ENCODE data around the gene CATSPERD.
"Not testable (repeated sequence)": the region's sequence is repeated elsewhere in the genome, so short reads cannot be mapped to it uniquely, and the experiment has no call there.

Gene CATSPERD

DNA sequence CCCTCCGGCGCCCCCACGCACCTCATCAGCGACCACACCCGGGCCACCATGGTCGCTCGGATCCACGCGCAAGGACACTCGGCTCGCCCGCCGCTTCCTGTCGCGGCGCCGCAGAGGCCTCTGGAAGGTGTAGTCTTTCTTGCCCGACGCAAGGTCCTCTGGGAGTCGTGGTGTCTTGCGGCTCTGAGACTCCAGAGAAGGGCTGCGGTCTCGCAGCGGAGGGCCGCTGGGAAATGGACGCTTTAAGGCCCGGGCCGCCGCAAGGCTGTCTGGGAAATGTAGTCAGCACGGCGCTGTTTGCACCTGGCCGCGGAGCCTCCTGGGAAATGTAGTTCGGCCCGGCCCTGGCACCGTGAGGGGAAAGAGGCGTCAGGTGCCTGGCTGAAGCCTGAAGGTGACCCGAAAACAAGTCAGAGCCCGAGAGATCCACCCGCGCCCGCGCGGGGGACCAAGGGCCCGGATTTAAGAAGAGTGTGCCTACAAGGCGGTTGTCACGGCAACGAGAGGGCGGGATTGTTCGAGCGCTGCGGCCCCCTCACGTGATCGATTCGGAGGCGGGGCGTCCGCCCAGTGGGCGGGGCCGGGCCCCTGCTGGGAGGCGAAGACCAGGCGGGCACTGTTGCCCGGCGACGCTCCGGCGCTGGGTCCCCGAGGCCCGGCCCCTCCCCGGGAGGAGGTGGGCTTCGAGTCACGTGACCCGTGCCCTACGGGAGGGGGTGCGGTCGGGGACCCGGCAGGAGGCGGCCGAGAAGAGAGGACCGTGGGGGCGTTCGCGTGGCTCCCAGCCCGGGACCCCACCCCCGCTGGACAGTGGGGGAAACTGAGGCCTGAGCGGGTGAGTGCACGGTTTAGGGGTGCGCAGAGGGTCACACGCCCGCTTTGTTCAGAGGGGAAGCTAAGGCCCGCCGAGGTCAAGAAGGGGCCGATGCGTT is 39.7 kb upstream of the CATSPERD start, which contains the start of the genes HSD11B1L and MICOS13:
HSD11B1L (plus strand) TSS at position 591 of the 932 bp plus-strand sequence. CDS start 3,806 bp downstream, outside the sequence.
MICOS13 (minus strand) TSS at position 80 of the 932 bp plus-strand sequence; CDS start at position 50, 30 bp downstream.
- FAIRE-seq (peak; percentile 15), DNase-seq (ENCODE audit: insufficient read length, low spot score) (peak; percentile 97)
- peak; percentile 44; the same call in 1 of the 2 replicates for TF ChIP-seq POLR2A (IDR thresholded peaks at IDR 0.05; ENCODE audit: low read depth, low read length)

- TF ChIP-seq POLR2A (IDR thresholded peaks at IDR 0.05; ENCODE audit: low read depth, low read length), result no peak
- FAIRE-seq (no peak), DNase-seq (ENCODE audit: insufficient read length, low spot score) (no peak)
Measured at GRCh38 chr19:5681391-5682106, 38.9 kb upstream of the CATSPERD start.

DNA sequence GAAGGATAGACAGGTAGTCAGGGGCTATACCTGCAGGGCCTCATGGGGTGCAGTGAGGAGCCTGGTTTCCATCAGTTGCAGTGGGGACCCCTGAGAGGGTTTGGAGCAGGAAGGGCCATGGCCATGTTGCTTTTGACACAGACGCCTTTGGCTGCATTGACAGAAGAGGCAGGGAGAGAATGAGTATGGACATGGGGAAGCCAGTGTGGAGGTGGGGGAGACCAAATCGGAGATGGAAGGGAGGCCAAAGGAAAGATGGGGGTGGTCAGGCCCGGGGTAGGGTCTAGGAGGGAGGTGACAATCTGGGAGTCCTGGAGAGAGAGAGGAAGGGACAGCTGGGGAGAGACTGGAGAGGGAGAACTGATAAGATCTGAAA is 38.3 kb upstream of the CATSPERD start:
- FAIRE-seq (no peak), DNase-seq (ENCODE audit: insufficient read length, low spot score) (no peak)
- no peak for TF ChIP-seq POLR2A (IDR thresholded peaks at IDR 0.05; ENCODE audit: low read depth, low read length)

- FAIRE-seq (no peak), DNase-seq (ENCODE audit: insufficient read length, low spot score) (no peak)
- no peak for TF ChIP-seq POLR2A (IDR thresholded peaks at IDR 0.05; ENCODE audit: low read depth, low read length)
Measured at GRCh38 chr19:5683177-5683886, 37.1 kb upstream of the CATSPERD start.

DNA sequence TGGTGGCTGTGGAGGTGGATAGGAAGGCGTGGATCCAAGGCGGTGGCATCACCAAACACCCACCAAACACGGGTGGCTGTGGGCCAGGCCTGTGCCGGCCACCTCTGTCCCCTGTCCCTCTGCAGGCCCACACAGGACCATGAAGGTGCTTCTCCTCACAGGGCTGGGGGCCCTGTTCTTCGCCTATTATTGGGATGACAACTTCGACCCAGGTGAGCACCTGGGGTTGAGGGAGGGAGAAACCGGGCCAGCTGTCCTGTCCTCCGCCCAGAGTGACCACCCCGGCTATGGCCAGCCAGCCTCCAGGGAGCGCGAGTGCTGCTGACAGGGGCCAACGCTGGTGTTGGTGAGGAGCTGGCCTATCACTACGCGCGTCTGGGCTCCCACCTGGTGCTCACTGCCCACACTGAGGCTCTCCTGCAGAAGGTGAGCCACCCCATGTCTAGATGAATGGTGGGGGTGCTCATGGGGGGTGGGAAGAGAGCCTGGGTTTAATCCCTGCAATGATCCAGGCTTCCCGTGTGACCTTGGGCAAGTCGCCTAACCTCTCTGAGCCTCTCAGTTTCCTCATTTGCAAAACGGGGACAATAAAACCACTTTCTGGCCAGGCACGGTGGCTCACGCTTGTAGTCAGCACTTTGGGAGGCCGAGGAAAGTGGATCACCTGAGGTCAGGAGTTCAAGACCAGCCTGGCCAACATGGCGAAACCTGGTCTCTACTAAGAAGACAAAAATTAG is 35.6 kb upstream of the CATSPERD start:
- no peak for DNase-seq (ENCODE audit: insufficient read length, low spot score)
- FAIRE-seq, result no peak
- TF ChIP-seq POLR2A (IDR thresholded peaks at IDR 0.05; ENCODE audit: low read depth, low read length), result no peak

DNA sequence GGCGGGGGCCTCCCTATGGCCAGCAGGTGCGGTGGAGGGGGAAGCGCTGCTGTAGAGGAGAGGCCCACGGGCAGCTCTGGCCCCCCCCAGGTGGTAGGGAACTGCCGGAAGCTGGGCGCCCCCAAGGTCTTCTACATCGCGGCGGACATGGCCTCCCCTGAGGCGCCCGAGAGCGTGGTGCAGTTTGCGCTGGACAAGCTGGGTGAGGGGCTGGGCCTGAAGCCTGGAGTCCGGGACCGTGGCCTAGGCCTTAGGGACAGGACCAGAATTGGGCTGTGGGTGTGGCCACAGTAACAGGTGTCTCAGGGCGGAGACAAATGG is 34.2 kb upstream of the CATSPERD start:
- TF ChIP-seq POLR2A (IDR thresholded peaks at IDR 0.05; ENCODE audit: low read depth, low read length), result no peak
- no peak for DNase-seq (ENCODE audit: insufficient read length, low spot score)
- FAIRE-seq, result no peak

DNA sequence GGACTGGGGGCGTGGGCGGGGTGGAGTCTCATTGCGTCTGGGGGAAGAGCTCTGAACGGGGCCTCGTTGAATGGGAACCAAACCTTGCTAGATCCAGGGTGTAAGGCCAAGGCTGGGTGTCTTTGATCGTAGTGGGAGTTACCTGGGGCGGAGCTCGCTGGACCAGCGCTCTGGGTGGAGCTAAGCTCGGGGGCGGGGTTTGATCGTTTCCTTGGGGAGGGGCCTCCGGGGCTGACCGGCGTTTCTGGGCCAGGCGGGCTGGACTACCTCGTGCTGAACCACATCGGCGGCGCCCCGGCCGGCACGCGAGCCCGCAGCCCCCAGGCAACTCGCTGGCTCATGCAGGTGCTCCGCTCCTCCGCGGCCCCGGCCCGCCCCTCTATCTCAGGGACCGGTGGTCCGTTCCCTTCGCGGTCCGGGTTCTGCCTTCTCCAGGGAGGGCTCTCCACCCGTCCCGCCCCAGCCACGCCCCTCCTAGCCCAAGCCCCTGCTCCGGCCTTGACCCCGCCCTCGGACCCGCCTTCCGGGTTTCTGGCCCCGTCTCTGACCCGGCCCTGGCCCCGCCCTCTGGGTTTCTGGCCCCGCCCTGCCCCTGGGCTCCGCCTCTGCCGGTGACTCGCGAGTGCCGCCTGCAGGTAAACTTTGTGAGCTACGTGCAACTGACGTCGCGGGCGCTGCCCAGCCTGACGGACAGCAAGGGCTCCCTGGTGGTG is 33.6 kb upstream of the CATSPERD start:
- no peak for FAIRE-seq
- DNase-seq (ENCODE audit: insufficient read length, low spot score), result peak; percentile 95
- no peak for TF ChIP-seq POLR2A (IDR thresholded peaks at IDR 0.05; ENCODE audit: low read depth, low read length)

GRCh38 chr19:5687360-5688198 is 32.9 kb upstream of the CATSPERD start:
- FAIRE-seq, result no peak
- no peak for DNase-seq (ENCODE audit: insufficient read length, low spot score)
- no peak for TF ChIP-seq POLR2A (IDR thresholded peaks at IDR 0.05; ENCODE audit: low read depth, low read length)

DNA sequence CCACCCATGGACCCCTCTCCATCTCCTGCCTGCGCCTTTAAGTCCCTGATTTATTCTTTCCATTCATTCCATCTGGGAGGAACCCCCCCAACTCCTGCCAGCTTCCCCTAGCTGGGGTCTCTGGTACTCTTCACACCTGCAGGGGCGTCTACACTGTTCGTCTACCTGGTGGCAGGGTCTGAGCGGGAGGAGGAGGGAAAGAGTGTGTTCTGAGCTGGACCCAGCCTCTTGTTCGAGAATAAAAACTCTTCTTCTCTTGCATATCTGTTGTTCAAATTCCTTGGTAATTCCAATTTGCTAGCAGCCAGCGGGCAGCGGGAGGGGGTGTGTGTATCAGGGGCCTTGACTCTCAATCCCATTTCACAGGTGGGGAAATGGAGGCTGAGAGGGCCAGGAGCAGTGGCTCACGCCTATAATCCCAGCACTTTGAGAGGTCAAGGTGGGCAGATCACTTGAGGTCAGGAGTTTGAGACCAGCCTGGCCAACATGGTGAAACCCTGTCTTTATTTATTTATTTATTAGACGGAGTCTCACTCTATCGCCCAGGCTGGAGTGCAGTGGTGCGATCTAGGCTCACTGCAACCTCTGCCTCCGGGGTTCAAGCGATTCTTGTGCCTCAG is 32.1 kb upstream of the CATSPERD start:
- FAIRE-seq, result not testable (repeated sequence)

GRCh38 chr19:5690125-5690954 is 30.1 kb upstream of the CATSPERD start, which contains the start of gene RPL36:
Gene RPL36, plus strand, starts transcription at chr19:5690295. Its CDS starts 213 bp downstream, at chr19:5690508.
- DNase-seq (ENCODE audit: insufficient read length, low spot score) (peak; percentile 96), FAIRE-seq (peak; percentile 71)
- peak; percentile 93 for TF ChIP-seq POLR2A (IDR thresholded peaks at IDR 0.05; ENCODE audit: low read depth, low read length)

More for the DNA sequence above, 32.1 kb upstream of the CATSPERD start:
- not testable (repeated sequence) for DNase-seq (ENCODE audit: insufficient read length, low spot score)

Data from H54 (cell line).